Measurements from ENCODE around the gene TNFRSF14.

DNA sequence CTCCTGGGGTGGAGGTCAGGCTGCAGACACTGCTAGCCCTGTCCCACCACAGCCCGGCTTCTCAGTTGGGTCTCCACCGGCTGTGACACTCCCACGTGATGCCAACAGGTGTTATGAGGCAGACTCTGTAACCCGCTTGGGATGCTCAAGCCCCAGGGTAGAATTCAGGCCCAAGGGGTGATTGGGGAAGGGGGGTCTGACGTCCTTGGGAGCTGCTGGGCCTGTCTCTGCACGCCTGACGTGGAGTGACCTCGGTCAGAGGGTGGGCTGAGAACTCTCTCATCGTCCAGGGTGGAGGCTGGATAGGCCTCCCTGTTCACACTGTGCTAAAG lies 18.4 kb upstream of the TNFRSF14 start:
- TF ChIP-seq, protein P1, sequence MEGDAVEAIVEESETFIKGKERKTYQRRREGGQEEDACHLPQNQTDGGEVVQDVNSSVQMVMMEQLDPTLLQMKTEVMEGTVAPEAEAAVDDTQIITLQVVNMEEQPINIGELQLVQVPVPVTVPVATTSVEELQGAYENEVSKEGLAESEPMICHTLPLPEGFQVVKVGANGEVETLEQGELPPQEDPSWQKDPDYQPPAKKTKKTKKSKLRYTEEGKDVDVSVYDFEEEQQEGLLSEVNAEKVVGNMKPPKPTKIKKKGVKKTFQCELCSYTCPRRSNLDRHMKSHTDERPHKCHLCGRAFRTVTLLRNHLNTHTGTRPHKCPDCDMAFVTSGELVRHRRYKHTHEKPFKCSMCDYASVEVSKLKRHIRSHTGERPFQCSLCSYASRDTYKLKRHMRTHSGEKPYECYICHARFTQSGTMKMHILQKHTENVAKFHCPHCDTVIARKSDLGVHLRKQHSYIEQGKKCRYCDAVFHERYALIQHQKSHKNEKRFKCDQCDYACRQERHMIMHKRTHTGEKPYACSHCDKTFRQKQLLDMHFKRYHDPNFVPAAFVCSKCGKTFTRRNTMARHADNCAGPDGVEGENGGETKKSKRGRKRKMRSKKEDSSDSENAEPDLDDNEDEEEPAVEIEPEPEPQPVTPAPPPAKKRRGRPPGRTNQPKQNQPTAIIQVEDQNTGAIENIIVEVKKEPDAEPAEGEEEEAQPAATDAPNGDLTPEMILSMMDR (IDR thresholded peaks at IDR 0.05) = no peak
- no peak for TF ChIP-seq ZFX (IDR thresholded peaks at IDR 0.05; ENCODE audit: borderline replicate concordance)

All from 22Rv1 (cell line).